ENCODE measurements around the gene BPIFB4. TPM values are rescaled to one million over a fixed set of nuclear protein-coding genes. Genes with fewer than 3 reads are reported as not detected.
"Not testable (repeated sequence)": the region's sequence is repeated elsewhere in the genome, so short reads cannot be mapped to it uniquely, and the experiment has no call there.

Gene BPIFB4
- not detected in 2 replicates for total RNA-seq (2014; rRNA removed; shearing (Covaris generic))

DNA sequence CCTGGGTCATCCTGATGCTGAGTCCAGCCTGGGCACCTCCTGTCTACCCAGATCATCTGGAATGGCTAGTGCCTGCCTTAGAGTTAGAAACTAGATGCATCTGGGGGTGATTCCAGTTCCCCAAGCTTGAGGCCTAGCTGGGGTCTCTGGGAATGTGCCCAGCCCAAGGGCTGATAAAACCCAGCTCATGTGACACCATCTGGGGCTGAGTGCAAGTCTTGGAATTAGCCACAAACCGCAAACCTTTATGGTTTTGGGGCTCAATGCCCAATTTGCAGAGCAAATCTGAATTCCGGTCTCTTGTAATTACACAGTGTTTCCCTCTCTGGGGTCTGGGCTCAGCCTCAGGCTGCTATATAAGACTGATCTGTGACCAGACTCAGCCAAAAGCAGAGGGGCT, at the start of gene BPIFB4:
TSS of gene BPIFB4 (plus strand) at position 385 of the 400 bp plus-strand sequence. CDS start 1,884 bp downstream, outside the sequence.
- DNase-seq (ENCODE audit: low read depth), result peak; percentile 70

DNA sequence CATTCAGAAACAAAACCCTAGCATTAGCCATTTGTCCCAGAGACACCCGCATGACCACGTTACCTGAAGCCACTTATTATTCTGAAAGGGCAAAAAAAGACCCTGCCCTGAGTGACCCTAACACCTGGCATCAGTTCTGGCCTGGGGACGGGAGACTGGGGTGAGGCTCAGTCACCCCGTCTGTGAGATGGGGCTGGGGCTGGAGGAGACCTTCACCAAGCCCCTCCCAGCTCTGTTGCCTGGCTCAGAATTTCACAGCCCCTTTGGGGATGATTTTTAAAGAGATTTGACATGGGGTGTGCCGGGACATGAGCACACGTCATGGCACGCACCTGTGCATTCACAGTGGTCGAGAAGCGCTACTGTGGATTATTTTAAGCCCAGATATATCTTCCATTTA, 49.4 kb upstream of the BPIFB4 start:
- DNase-seq (ENCODE audit: low read depth), result no peak

DNA sequence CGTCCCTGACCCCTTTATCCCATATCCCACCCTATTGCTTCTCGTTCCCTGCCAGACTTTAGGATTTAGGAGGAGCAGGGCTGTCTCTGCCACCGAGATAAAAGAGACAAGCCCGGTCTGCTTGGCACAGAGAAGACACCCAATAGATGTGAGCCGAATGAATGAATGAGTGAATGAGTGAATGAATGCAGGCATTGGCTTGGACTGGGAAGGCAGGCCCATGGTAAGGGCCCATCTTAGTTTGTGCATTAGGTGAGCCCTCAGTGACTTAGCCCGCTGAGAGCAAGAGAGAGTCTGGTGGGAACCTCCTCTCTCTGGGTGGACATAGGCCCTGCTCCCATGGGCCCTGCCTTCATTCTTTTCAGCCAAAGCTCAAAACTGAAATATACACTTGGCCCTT, 48.9 kb upstream of the BPIFB4 start:
- DNase-seq (ENCODE audit: low read depth), result no peak

DNA sequence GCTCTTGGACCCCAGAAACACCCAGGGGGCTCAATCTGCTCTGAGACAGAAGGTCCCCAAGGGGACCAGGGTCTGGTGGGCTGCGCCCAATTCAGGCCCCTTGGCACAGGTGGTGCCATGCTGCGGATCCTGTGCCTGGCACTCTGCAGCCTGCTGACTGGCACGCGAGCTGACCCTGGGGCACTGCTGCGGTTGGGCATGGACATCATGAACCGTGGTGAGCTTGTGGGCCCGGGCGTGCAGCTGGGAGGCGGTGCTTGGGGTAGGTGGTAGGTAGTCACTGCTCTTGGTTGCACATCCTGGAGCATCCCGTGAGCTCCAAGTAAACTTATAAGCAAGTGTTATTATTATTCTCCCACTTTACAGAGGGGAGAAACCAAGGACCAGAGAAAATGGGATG, 47.9 kb upstream of the BPIFB4 start, which contains the start of gene BPIFB6:
TSS of gene BPIFB6 (plus strand) at position 118 of the 400 bp plus-strand sequence. CDS start at position 118, 0 bp downstream.
- peak; percentile 17 for DNase-seq (ENCODE audit: low read depth)

GRCh38 chr20:33032555-33032954, 46.9 kb upstream of the BPIFB4 start:
- DNase-seq (ENCODE audit: low read depth), result no peak

DNA sequence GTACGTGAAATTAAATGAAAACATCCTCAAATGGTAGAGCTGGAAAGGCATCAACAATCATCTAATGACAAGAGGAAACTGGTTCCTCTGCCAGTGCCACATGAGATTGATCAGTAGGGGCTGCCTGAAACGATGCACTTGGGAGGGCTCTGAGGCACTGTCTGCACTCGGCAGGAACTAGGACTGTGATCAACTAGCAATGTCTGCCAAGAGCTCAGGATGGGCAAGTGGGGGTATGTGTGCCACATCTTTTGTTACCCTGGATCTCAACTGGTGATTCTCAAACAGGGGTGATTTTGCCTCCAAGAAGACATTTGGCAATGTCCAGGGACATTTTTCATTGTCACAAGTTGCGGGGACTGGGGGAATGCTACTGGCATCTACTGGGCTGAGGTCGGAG, 46.1 kb upstream of the BPIFB4 start:
- DNase-seq (ENCODE audit: low read depth), result no peak

GRCh38 chr20:33034115-33034514, 45.3 kb upstream of the BPIFB4 start:
- no peak for DNase-seq (ENCODE audit: low read depth)

DNA sequence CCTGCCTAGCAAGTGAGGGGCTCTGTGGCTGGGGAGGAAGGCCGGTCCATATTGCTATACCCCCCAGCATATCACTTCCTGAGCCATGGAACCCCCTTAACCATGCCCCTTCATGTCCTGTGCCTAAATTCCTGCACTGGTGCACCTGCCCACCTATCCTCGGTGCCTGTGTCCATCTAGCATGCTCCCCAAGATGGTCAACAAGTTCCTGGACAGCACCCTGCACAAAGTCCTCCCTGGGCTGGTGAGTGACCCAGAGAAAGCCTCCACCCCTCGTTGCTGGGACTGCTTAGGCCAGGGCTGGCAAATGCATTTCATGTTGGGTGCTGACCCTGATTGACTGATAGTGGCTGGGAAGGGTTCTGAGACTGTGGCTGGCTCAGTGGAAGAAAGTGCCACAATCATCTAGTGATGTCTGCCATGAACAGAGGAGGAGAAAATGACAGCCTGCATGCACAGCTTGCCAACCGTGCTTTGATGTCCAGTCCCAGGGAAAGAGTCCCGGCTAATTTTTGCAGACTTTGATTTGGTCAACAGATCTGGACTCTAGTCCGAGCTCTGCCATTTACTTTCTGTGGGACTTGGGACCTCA, 44.4 kb upstream of the BPIFB4 start:
- no peak for DNase-seq (ENCODE audit: low read depth)

DNA sequence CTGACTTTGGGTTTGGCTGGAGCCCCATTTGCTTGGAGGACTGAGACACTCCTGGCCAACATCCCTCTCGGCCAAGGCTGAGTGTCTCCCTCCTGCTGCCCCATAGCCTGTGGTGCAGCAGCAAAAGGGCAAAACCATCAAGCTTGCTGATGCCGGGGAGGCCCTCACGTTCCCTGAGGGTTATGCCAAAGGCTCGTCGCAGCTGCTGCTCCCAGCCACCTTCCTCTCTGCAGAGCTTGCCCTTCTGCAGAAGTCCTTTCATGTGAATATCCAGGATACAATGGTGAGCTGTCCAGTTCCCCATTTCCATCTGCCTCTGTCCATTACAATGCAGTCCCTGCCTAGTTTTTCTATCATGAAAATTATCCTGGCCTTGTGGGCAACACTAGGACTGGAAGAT, 42.0 kb upstream of the BPIFB4 start:
- DNase-seq (ENCODE audit: low read depth), result no peak

DNA sequence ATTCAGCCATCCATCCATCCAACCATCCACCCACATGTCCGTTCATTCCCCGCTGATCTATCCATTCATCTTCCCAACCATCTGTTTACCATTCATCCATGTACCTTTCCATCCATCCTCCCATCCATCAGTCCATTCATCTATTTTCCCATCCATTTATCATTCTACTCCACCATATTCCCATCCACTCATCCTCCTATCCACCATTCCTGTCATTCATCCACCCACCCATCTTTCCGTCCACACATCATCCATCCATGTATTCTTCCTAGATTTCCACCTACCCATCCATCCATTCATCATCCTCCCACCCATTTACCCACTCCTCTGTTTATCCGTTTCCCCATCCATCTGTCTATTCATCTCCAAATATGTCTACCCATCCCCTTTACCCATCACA, 41.2 kb upstream of the BPIFB4 start:
- no peak for DNase-seq (ENCODE audit: low read depth)

DNA sequence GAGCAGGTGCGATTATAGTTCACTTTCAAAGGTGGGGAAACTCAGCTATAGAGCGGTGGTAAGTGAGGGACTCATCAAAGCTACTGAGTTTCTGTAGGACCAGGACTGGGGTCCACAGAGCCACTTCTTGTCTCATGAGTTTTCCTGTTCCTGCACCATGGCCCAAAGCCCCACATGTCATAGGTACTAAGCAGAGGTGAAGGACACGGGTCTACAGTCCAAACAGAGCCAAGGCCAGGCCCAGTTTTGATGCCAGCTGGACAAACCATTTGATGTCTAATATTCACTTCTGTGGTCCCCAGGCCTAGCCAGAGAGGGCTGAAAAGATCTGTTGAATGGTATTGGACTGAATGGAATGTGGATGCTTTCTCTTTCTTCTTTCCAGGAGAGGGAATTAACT, 37.0 kb upstream of the BPIFB4 start:
- no peak for DNase-seq (ENCODE audit: low read depth)

DNA sequence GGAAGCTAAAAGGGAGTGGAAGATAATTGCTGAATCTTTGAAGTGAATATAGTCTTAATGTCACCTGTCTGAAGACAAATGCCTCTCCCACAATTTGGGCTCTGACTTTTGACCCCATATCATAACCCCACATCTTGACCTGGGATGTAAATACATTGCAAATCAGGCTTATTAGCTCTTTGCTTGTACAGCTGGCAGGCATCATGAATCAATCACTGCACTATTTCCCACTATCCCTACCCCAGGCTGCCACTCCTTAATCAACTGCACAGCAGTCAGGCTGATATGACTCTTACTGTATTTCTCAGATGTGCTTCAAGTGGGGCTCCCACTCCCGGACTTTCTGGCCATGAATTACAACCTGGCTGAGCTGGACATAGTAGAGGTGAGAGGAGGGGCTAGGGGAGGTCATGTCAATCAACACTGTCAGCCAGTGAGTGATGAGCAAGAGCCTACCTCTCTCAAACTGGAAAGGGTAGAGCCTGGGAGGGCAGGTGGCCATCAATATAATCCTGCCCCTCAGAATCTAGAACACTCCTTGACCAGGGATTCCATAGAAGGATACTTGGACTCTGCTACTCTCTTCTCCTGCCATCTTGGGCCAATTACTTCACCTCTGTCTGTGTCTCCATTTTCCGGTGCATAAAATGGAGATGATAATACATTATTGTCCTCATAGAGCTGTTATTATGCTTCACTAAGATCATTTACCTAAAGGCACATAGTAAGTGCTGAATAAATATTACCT, 36.3 kb upstream of the BPIFB4 start:
- no peak for DNase-seq (ENCODE audit: low read depth)

DNA sequence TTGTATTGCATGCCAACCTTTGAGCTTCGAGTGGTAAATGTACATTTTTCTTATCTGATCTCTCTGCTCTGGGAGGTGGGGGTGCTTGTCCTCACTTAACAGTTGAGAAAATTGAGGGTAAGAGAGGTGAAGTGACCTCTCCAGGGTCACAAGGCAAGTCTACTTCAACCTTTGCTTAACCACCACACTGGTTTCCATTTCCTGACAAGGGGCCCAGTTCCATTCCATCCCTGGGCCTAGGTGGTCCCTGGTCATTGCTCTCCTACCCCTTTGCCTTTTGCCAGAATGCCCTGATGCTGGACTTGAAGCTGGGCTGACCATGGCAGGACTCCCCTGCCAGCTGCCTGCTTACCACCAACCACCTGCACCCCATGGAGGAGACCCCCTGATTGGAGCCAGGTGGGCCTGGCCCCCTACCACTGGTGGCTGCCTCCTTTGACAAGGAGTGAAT, 35.7 kb upstream of the BPIFB4 start:
- no peak for DNase-seq (ENCODE audit: low read depth)

GRCh38 chr20:33045129-33045721, 34.2 kb upstream of the BPIFB4 start:
- not testable (repeated sequence) for DNase-seq (ENCODE audit: low read depth)

- peak; percentile 8 for DNase-seq (ENCODE audit: low read depth)
These were observed 33.0 kb upstream of the BPIFB4 start for GRCh38 chr20:33046412-33046811.

- DNase-seq (ENCODE audit: low read depth), result no peak
These were observed 28.1 kb upstream of the BPIFB4 start for GRCh38 chr20:33051333-33051732.

GRCh38 chr20:33053291-33054106, 25.9 kb upstream of the BPIFB4 start, which contains the start of gene BPIFB3:
BPIFB3 (plus strand) TSS chr20:33053903; CDS start chr20:33055436, 1,533 bp downstream.
- no peak for DNase-seq (ENCODE audit: low read depth)

- DNase-seq (ENCODE audit: low read depth), result no peak
These were observed 25.1 kb upstream of the BPIFB4 start for GRCh38 chr20:33054381-33054780.

DNA sequence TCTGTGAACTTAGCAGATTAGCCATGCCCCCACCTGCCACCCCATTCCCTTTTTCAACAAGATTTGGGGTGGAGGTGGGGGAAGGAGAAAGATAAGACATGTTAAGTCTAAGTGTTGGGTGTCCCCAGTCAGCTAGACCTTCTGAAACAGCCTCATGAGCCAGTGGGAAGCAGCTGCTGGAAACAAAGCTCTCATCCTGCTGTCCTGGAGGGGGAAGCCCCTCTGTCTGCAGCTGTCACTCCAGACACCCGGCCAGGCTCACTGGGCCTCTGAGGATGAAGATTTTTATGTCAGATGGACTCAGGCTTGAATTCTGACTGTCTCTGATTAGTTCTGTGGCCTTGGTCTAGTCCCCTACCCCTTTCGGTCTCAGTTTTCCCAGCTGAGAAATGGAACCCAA, 24.7 kb upstream of the BPIFB4 start:
- DNase-seq (ENCODE audit: low read depth), result no peak

GRCh38 chr20:33059136-33059535, 20.3 kb upstream of the BPIFB4 start:
- no peak for DNase-seq (ENCODE audit: low read depth)

DNA sequence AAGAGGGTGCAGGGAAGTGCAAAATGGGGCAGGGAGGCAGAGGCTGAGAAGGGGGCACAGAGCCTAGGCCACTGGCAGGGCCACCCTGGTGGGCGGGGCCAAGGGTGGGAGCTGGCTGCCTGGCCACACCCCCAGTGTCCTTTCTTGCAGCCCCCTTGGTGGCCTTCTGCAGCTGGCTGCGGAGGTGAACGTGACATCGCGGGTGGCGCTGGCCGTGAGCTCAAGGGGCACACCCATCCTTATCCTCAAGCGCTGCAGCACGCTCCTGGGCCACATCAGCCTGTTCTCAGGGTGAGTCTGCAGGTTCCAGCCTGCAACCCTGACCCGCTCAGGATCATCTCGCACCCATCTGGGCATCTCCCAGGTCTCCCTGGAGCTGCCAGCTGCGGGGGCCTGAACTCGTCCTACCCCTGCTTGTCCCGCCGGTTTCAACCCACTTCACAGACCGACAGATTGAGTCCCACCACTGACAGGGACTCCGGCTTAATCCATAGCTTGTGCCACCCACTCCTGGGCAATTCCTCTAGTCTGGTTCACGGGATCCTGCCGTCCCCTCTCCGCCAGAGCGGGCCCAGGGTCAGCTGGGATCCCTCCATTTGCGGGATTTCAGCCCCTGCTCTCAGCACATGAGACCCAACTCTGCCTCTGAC, 19.6 kb upstream of the BPIFB4 start:
- DNase-seq (ENCODE audit: low read depth), result no peak
